Ovary (tissue), 9 donors: ENCODE measurements around the gene SMIM41. TPM values are rescaled to one million over a fixed set of nuclear protein-coding genes. Genes with fewer than 3 reads are reported as not detected.

Source experiments
- DNase-seq, 5 donors: peaks; one replicate each; pipeline ENCODE4 v3.0.0-alpha.2; 2019 to 2020
- H3K27ac ChIP-seq, 2 donors: fragments of 200-600 bp; one replicate each; pipeline versions ENCODE4 v1.5.1 to v1.8.0; 2019 to 2022
- H3K27me3 ChIP-seq: fragments of 200-600 bp; one replicate; pipeline ENCODE4 v1.8.0; 2022
- H3K36me3 ChIP-seq: fragments of 200-600 bp; sonication (generic); one replicate; pipeline ENCODE4 v1.5.1; 2019
- H3K4me1 ChIP-seq: one replicate; pipeline ENCODE4 v1.8.1; 2013; ENCODE audit warnings: mild to moderate bottlenecking, moderate library complexity; ENCODE audit not compliant: insufficient read depth
- H3K4me3 ChIP-seq: fragments of 200-600 bp; sonication (generic); one replicate; pipeline ENCODE4 v1.5.1; 2017
- H3K9me3 ChIP-seq, 2 donors: fragments of 200-600 bp in 1 of 2; sonication (generic) in 1 of 2; one replicate each; pipeline versions ENCODE4 v1.5.1 to v1.8.1; 2013 to 2019; ENCODE audit warnings: mild to moderate bottlenecking in 1 of 2, moderate library complexity in 1 of 2
- CTCF ChIP-seq, 3 donors: fragments of 450-650 bp in 2 of 3; fragments of 200-600 bp in 1 of 3; IDR thresholded peaks; one replicate each; pipeline versions ENCODE4 v1.5.1 to v1.8.0; 2016 to 2022; ENCODE audit warnings: antibody characterized with exemption in 3 of 3, mild to moderate bottlenecking in 1 of 3
- EP300 ChIP-seq: sonication (generic); formaldehyde crosslinking; IDR thresholded peaks from one replicate; pipeline ENCODE4 v1.6.1; 2017; ENCODE audit warnings: antibody characterized with exemption
- POLR2A ChIP-seq: fragments of 450-650 bp; IDR thresholded peaks from one replicate; pipeline ENCODE4 v1.6.1; 2017; ENCODE audit warnings: antibody characterized with exemption, mild to moderate bottlenecking, moderate library complexity
- WGBS, 3 donors: extraction: QIAGEN DNeasy Blood & Tissue Kit in 1 of 3; methylation state at CpG; one replicate each; pipeline versions ENCODE4 v1.1.5 to v1.1.7; 2013 to 2017; 5-methylcytosine and 5-hydroxymethylcytosine counted together
- intact Hi-C, 4 donors: fragments of 100-400 bp; cut with DNase I; formaldehyde crosslinking; loops; one replicate each; pipeline versions ENCODE4 v1.11.0 to v1.15.1; 2022 to 2023
- polyA plus RNA-seq, 2 donors: library from polyadenylated mRNA; stranded (reverse); fragments of 200-250 nt in 1 of 2; fragments of 350-450 nt in 1 of 2; fragmentation: Illumina TruSeq in 1 of 2; extraction: RNeasy Lipid Tissue Mini Kit (QIAGEN cat#74804) in 1 of 2; gene quantifications; one replicate each; pipeline ENCODE4 v1.2.3, GENCODE V29; 2013 to 2014
- total RNA-seq, 7 donors: library from RNA; depleted of rRNA in 2 of 7; stranded (reverse); fragments of >200 nt in 2 of 7; fragmentation: NEBNext Ultra II Directional in 3 of 7; extraction: Animal tissue kit (Norgen Biotek cat#: 25700) in 3 of 7; gene quantifications; one replicate each; pipeline versions ENCODE4 v1.1.0 to v1.2.4, GENCODE V29; 2016 to 2023
- donor health status: DM: no; HTN: no; CAD: no; lungs with moderate emphysema.
- donor health status: DM: no; HTN: no; CAD: no.
- donor health status: Bipolar disorder and iron deficiency.
- donor health status: DM: yes; HTN: yes; CAD: no.
- donor health status: DM: no; HTN: no; CAD: no.
- donor health status: DM: yes; HTN: yes; CAD: no.

The SMIM41 gene
- total and polyA plus RNA-seq, 9 donors = 0.32 to 4.5 (median 2.8) TPM

- Histone ChIP-seq H3K36me3 (no peaks in the 10 kb centered on the region), H3K9me3 (no peaks in the 10 kb centered on the region), H3K4me3 (no peak overlapping the region), H3K4me1 (peaks cover 5% of the 10 kb centered on the region), H3K27me3 (no peaks in the 10 kb centered on the region), H3K27ac (no peak overlapping the region)
- intact Hi-C loops = no loop called here
- WGBS, 3 donors = 33 to 47% (median 42%) methylated on average over 21 of the region's 21 CpGs
- TF ChIP-seq CTCF (IDR thresholded peaks at IDR 0.05) (no peak), EP300 (no peak), POLR2A (no peak)
- peak in 2 of 5 donors; percentile 57 to 79 for DNase-seq
These were observed 47.4 kb downstream of the SMIM41 start for GRCh38 chr12:52126605-52127578.

DNA sequence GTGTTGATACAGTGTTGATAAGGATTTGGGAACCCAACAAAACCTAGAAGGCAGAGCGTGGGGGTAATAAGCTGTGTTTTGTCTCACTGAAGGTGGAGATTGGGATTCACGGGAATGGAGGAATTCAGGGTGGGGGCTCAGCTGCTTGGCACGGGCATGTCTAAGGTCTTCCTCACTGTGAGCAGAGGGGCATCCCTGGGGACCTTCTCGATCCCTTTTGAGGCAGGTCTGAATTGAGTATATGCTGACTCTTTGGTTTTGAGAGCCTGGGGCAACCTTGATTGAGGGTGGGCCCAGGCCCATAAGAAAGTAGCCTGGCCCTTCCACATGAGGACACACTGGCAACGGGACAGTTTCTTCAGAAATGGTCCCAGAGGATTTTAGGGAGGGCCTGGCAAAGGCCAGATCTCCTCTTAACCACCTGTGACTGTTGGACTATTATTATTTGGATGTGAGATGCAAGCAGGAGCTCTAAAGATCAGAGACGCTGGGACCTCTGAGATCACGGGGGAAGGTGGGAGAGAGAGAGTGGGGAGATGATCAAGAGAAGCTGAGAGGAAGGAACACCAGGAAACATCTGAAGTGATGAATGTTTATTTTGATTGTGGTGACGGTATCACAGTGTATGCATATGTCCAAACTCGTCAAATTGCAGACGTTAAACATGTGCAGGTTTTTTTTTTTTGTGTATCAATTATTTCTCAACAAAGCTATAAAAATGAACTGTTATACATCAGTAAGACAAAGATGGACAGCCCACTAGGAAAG lies 48.4 kb downstream of the SMIM41 start:
- H3K27me3 ChIP-seq = no peaks in the 10 kb centered on the region
- 73 to 76% (median 74%) methylated on average over 10 of the region's 10 CpGs for WGBS, 3 donors
- DNase-seq = no peak
- H3K9me3 ChIP-seq = no peaks in the 10 kb centered on the region
- TF ChIP-seq CTCF (IDR thresholded peaks at IDR 0.05) = no peak
- peaks cover 5% of the 10 kb centered on the region for H3K4me1 ChIP-seq
- no peaks in the 10 kb centered on the region for H3K36me3 ChIP-seq
- H3K27ac ChIP-seq = no peak overlapping the region
- intact Hi-C loops = no loop called here
- no peak overlapping the region for H3K4me3 ChIP-seq

- H3K27me3 ChIP-seq = no peaks in the 10 kb centered on the region
- H3K9me3 ChIP-seq = no peaks in the 10 kb centered on the region
These were observed 51.2 kb downstream of the SMIM41 start for GRCh38 chr12:52130711-52131110.

More at GRCh38 chr12:52130711-52131110, 51.2 kb downstream of the SMIM41 start:
- 39 to 53% (median 48%) methylated on average over 5 of the region's 5 CpGs for whole genome bisulfite sequencing, 3 donors
- intact Hi-C loops = no loop called here
- Histone ChIP-seq H3K4me3 (no peak overlapping the region), H3K4me1 (peaks cover 5% of the 10 kb centered on the region), H3K27ac (no peak overlapping the region), H3K36me3 (no peaks in the 10 kb centered on the region)
- peak in 1 of 5 donors; percentile 19 for DNase-seq
- no peak for TF ChIP-seq CTCF (IDR thresholded peaks at IDR 0.05)
